ENCODE data around the gene TEX2. TPM values are rescaled to one million over a fixed set of nuclear protein-coding genes. Genes with fewer than 3 reads are reported as not detected.

Gene TEX2
- total and polyA plus RNA-seq, 2 of the 13 experiments (the other 11 are each of a cell fraction or from before 2014, with no cell fraction given) = 21.4 to 37.7 TPM

DNA sequence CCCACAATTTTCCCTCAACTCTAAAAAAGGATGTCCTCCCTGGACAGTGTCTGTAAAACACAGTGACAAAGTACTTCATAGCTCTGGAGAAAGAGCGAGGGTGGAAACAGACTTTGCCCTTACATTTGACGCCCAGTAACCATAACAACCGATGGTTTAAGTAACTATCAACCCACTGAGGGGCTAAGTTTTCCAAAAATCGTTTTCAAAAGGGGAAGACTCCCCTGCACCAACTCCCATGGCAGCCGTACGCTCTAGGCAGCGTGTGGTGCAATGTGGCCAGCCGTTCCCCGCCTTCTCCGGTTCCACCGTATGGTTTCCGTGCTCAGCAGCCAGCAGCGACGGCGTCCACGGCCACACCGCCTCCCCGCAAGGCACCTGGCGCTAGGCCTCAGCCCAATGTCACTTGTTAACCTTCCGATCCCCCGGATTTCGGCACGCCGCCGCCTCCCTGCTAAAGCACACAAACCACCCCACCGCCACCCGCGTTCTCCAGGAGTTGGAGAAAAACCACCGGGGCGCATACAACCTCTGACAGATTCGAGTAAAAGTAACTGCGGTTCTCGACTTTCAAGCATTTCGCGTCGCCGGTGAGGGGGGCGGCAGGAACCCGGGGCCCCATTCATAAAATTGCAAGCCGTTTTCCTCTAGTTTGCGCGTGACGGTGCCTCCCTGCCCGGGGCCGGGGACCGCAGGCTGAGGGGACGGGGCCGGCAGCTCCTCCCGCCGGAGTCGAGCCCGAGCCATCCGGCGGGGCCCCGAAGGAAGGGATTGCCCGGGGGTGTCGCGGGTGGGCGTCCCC lies 661 bp downstream of the TEX2 start (continued):
- TF ChIP-seq, protein P1, sequence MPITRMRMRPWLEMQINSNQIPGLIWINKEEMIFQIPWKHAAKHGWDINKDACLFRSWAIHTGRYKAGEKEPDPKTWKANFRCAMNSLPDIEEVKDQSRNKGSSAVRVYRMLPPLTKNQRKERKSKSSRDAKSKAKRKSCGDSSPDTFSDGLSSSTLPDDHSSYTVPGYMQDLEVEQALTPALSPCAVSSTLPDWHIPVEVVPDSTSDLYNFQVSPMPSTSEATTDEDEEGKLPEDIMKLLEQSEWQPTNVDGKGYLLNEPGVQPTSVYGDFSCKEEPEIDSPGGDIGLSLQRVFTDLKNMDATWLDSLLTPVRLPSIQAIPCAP (CRISPR knock-in tag; IDR thresholded peaks at IDR 0.05; ENCODE audit: low read depth) = no peak
- TF ChIP-seq ZNF589 (CRISPR knock-in tag; conservative IDR thresholded peaks at IDR 0.05) (no peak), ONECUT2 (CRISPR knock-in tag; IDR thresholded peaks at IDR 0.05) (no peak), KDM3A (CRISPR knock-in tag; IDR thresholded peaks at IDR 0.05; ENCODE audit: low read depth) (peak; percentile 77), ZNF609 (CRISPR knock-in tag; IDR thresholded peaks at IDR 0.05; ENCODE audit: borderline replicate concordance) (0 out of 2 replicates have a peak, but pooled peaks have one; percentile 24), KLF13 (CRISPR knock-in tag; IDR thresholded peaks at IDR 0.05) (0 out of 2 replicates have a peak, but pooled peaks have one; percentile 29), ZSCAN5A (CRISPR knock-in tag; IDR thresholded peaks at IDR 0.05; ENCODE audit: borderline replicate concordance) (0 out of 2 replicates have a peak, but pooled peaks have one; percentile 53), ZBTB20 (CRISPR knock-in tag; IDR thresholded peaks at IDR 0.05; ENCODE audit: borderline replicate concordance, low read depth) (no peak; the same call in none of the 2 replicates), GFI1 (CRISPR knock-in tag; IDR thresholded peaks at IDR 0.05; ENCODE audit: borderline replicate concordance) (no peak), REST (IDR thresholded peaks at IDR 0.05; ENCODE audit: borderline replicate concordance in 1 of 2, low read depth in 1 of 2, low read length in 2 of 2) (no peak), ZNF251 (CRISPR knock-in tag; IDR thresholded peaks at IDR 0.05) (no peak), ZNF501 (CRISPR knock-in tag; IDR thresholded peaks at IDR 0.05) (peak; percentile 77; the same call in 1 of the 2 replicates)
- TF ChIP-seq, protein P2, sequence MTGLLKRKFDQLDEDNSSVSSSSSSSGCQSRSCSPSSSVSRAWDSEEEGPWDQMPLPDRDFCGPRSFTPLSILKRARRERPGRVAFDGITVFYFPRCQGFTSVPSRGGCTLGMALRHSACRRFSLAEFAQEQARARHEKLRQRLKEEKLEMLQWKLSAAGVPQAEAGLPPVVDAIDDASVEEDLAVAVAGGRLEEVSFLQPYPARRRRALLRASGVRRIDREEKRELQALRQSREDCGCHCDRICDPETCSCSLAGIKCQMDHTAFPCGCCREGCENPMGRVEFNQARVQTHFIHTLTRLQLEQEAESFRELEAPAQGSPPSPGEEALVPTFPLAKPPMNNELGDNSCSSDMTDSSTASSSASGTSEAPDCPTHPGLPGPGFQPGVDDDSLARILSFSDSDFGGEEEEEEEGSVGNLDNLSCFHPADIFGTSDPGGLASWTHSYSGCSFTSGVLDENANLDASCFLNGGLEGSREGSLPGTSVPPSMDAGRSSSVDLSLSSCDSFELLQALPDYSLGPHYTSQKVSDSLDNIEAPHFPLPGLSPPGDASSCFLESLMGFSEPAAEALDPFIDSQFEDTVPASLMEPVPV (CRISPR knock-in tag; IDR thresholded peaks at IDR 0.05) = peak; percentile 41; the same call in 1 of the 2 replicates

All from HepG2 (cell line).